ENCODE data around the gene FAM169A.
"Not testable (repeated sequence)": the region's sequence is repeated elsewhere in the genome, so short reads cannot be mapped to it uniquely, and the experiment has no call there.

The FAM169A gene

GRCh38 chr5:74816875-74817274 lies 49.3 kb downstream of the FAM169A start:
- TF ChIP-seq CTCF (IDR thresholded peaks at IDR 0.05; ENCODE audit: low read depth, low read length) = no peak
- H3K4me3 ChIP-seq (ENCODE audit: low read depth, low read length) = no peak overlapping the region

GRCh38 chr5:74810915-74811314 lies 55.3 kb downstream of the FAM169A start:
- H3K4me3 ChIP-seq (ENCODE audit: low read depth, low read length) = no peak overlapping the region
- no peak for TF ChIP-seq CTCF (IDR thresholded peaks at IDR 0.05; ENCODE audit: low read depth, low read length)

- no peak overlapping the region for H3K4me3 ChIP-seq (ENCODE audit: low read depth, low read length)
- TF ChIP-seq CTCF (IDR thresholded peaks at IDR 0.05; ENCODE audit: low read depth, low read length) = no peak
These were observed 64.2 kb downstream of the FAM169A start for GRCh38 chr5:74801941-74802340.

GRCh38 chr5:74801197-74801596 lies 65.0 kb downstream of the FAM169A start:
- TF ChIP-seq CTCF (IDR thresholded peaks at IDR 0.05; ENCODE audit: low read depth, low read length) = no peak
- no peak overlapping the region for H3K4me3 ChIP-seq (ENCODE audit: low read depth, low read length)

- H3K4me3 ChIP-seq (ENCODE audit: low read depth, low read length) = no peak overlapping the region
These were observed 66.9 kb downstream of the FAM169A start for GRCh38 chr5:74798977-74799911.

GRCh38 chr5:74791669-74792068 lies 74.5 kb downstream of the FAM169A start:
- H3K4me3 ChIP-seq (ENCODE audit: low read depth, low read length) = not testable (repeated sequence)

More at GRCh38 chr5:74798977-74799911, 66.9 kb downstream of the FAM169A start:
- TF ChIP-seq CTCF (IDR thresholded peaks at IDR 0.05; ENCODE audit: low read depth, low read length) = no peak

- no peak overlapping the region for H3K4me3 ChIP-seq (ENCODE audit: low read depth, low read length)
- TF ChIP-seq CTCF (IDR thresholded peaks at IDR 0.05; ENCODE audit: low read depth, low read length) = no peak
These were observed 78.8 kb downstream of the FAM169A start for GRCh38 chr5:74787424-74787823.

Measured in WI38 (cell line).